NCI-H128 (cell line): Measurements from ENCODE around the gene TEKTIP1.
A peak's percentile ranks its signal among the peaks of the same experiment; 100 is the strongest.
"Not testable (repeated sequence)": the region's sequence is repeated elsewhere in the genome, so short reads cannot be mapped to it uniquely, and the experiment has no call there.

Experiments
- DNase-seq: peaks from one replicate; lab custom pipeline; 2025; ENCODE audit not compliant: unreplicated experiment; lab: John Stamatoyannopoulos, UW

Gene TEKTIP1

GRCh38 chr19:3507371-3508120 lies 31.4 kb upstream of the TEKTIP1 start:
- DNase-seq = no peak

GRCh38 chr19:3508121-3508661 lies 30.8 kb upstream of the TEKTIP1 start:
- DNase-seq = not testable (repeated sequence)

- DNase-seq = no peak
Observed at GRCh38 chr19:3508771-3509535, 30.0 kb upstream of the TEKTIP1 start.

- no peak for DNase-seq
Observed at GRCh38 chr19:3509566-3509989, 29.4 kb upstream of the TEKTIP1 start.

GRCh38 chr19:3510727-3511126 lies 28.2 kb upstream of the TEKTIP1 start:
- no peak for DNase-seq

- DNase-seq = no peak
Observed at GRCh38 chr19:3511506-3512251, 27.3 kb upstream of the TEKTIP1 start.

- DNase-seq = no peak
Observed at GRCh38 chr19:3512562-3513228, 26.3 kb upstream of the TEKTIP1 start.

GRCh38 chr19:3513229-3514140 lies 25.5 kb upstream of the TEKTIP1 start:
- no peak for DNase-seq

GRCh38 chr19:3514930-3515329 lies 24.0 kb upstream of the TEKTIP1 start:
- DNase-seq = no peak

- DNase-seq = no peak
Observed at GRCh38 chr19:3515891-3516422, 23.0 kb upstream of the TEKTIP1 start.

- peak; percentile 71 for DNase-seq
Observed at GRCh38 chr19:3516675-3517207, 22.2 kb upstream of the TEKTIP1 start.

- no peak for DNase-seq
Observed at GRCh38 chr19:3517638-3518037, 21.3 kb upstream of the TEKTIP1 start.

GRCh38 chr19:3518255-3518654 lies 20.7 kb upstream of the TEKTIP1 start:
- DNase-seq = no peak

GRCh38 chr19:3518659-3519058 lies 20.3 kb upstream of the TEKTIP1 start:
- DNase-seq = no peak

GRCh38 chr19:3519126-3519525 lies 19.8 kb upstream of the TEKTIP1 start:
- no peak for DNase-seq

GRCh38 chr19:3520166-3521103 lies 18.5 kb upstream of the TEKTIP1 start:
- DNase-seq = no peak

GRCh38 chr19:3521104-3521445 lies 17.9 kb upstream of the TEKTIP1 start:
- DNase-seq = no peak
